HG03064 (cell line): ENCODE measurements around the gene KCNJ15.
"Not testable (repeated sequence)": the region's sequence is repeated elsewhere in the genome, so short reads cannot be mapped to it uniquely, and the experiment has no call there.

Experiments
- ATAC-seq: cut with Tn5 transposase; IDR thresholded peaks from one replicate; pipeline ENCODE4 v1.9.1; 2021; ENCODE audit warnings: low read depth; ENCODE audit not compliant: unreplicated experiment

KCNJ15 gene

DNA sequence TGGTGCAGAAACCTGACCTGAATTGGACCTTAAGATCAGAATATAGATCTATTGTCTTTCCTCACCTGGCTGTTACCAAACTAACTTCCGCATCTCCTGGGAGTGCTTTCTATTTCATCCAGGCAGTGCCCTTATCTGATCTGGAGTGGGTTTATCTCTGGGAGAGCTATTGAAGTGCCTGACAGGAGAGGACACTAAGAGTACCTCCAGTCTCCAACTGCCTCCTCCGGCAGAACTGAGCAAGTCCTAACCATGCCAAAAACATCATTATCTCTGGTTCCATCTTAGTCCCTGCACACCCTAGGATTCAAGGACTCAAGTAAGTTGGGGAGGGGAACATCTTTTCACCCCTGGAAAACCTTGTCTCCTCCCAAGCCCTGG lies 12.4 kb upstream of the KCNJ15 start:
- no peak for ATAC-seq

DNA sequence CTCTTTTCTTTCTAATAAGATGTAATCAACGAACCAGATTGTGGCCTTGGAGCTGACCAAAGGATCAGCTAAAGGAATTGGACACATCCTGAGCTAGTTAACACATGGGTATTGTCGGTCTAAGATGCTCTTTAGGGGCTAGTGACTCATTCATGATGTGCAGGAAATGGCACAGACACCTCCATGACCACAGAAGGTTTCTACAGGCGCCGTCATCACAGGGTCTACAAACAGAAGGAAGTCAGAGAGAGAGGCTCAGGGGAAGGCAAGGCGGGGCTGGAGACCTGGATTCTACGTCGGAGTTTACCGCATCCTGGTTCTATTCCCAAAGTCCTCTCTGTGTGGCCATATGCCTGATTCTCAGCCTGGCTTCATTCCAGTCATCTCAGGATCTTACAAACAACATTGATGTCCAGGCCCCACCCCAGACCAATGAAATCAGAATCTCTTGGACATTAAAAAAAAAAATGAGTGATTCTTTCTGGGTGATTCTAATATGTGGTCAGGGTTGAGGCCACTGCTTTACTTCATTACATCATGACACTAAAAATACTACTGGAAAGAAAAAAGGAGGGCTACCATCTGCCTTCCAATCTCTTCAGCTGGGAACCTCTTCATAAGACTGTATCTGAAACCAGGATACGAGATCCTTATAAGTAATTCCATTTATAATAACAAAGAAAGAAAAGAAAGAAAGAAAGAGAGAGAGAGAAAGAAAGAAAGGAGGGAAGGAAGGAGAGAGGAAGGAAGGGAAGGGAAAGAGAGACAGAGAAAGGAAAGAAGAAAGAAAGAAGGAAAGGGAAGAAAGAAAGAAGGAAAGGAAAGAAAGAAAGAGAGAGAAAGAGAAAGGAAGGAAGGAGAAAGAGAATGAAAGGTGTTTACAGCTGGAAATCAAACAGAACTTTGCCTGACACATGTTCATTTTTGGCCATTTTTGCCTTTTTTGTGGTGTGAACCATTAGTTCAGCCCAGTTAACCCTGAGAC lies 11.6 kb upstream of the KCNJ15 start:
- ATAC-seq: peak; percentile 65

DNA sequence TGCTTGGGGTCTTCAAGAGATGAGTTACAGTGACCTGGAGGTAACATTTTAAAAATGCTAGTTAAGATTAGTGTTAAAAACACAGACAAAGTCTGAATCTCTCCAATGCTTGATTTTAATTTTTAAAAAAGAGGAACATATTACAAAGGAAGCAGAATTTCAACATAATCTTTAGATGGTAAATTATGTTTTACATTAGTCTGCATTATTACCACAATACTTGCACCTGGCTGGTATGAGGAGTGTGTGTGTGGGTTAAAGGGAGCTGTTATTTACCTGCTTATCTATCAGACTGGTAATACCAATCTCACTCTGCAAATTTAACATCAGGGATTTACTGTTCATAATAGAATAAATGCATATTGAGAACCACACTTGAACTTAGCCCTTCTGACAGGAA lies 10.3 kb upstream of the KCNJ15 start:
- ATAC-seq: no peak

DNA sequence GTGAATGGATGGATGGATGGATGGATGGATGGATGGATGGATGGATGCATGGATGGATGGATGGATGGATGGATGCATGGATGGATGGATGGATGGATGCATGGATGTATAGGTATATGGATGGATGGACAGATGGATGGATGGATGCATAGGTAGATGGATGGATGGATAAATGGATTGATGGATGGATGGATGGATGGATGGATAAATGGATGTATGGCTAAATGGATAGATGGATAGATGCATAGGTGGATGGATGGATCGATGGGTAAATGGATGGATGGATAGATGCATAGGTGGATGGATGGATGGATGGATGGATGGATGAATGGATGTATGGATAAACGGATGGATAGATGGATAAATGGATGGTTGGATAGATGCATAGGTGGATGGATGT lies 9.7 kb upstream of the KCNJ15 start:
- not testable (repeated sequence) for ATAC-seq

DNA sequence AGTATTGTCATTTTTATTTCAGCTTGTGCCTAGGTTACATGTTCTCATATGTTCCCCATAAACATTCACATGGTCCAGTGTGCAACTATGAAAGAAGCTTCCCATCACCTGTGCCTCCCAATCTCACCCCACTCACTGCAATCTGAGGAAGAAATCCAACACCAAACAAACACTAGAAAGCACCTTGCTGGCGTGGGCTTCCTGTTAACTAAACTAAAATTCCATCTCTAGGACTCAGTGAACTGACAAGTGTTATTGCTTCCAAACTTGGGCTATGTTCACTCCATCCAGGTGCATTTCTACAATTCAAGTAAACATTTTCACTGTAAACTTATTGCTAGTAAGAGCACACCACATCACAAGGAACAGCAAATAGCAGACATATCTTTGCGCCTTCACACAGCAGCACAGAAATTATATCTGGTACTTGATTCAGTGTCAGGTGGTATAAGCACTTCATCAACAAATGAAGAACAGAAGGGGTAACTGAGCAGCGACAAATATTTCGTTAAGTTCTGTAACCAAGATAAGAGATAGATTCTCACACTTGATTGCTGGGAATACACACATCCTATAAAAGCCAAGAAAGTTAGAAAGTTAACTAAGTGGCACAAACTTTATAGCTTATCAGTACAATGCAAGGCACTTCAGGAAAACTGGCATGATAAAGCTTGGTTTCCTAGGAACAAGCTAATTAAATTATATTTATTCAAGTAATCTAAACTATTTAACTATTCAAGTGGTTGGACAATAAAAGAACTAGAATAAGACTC lies 8.9 kb upstream of the KCNJ15 start:
- no peak for ATAC-seq

DNA sequence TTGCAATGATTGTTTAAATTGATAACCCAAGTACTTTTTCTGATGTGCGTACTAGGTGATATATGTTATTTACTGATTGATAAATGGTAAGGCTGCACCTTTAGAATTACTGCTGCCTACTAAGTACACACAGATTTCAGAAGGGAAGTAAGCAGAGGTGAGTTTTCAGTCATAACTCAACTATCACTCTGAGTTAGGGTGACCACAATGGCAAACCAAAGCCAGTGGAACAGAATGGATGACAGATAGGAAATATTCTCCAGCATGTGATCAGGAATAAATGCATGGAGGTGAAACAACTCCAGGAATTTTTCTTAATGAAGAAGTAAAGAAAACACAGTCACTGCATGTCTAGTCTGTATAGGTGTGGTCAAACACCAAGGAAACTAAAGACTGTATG lies 7.5 kb upstream of the KCNJ15 start:
- ATAC-seq: no peak

DNA sequence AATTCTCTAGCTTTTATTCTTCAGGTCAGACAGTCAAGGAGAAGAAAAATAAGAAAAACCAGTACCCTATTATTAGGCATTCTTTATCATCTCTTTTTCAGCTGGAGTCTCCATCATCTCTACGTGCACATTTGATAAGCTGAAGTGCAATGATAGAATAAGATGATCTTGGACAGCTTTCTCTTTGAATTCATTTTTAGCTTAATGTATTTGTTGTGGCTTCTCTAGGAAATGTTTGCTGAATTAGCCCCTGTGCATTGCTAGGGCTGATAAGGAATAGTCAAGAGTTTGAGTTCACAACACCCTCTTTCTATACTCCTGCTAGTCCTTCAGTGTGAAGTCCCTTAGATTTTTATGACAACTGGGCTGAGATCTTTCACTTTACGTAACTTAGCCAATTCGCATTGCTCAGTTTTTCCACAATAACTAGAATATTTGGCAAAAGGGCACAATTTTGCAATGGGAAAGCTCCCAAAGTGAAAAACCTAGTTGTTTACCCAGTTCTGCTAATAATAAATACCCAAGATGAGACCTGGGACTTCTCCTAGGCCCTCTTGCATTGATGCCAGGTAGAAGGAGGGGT lies 7.0 kb upstream of the KCNJ15 start:
- no peak for ATAC-seq

DNA sequence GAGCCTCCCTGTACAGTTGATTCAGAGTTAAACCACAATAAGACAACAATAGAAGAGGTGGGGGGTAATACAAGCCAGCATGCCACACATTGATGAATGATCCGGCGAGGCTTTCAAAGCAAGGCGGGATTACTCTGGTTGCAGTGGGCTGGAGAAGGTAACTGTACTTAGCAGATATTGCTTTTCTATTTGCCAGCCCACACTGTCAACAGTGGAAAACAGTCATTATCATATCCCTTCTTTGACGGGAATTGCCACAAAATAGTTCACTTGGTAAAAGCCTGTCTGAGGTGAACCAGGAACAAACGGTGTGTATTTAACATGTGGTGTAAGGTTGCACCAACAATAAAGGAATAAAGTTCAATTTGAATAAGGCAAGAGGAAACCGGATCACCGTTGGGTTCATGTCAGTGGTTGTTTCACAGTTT lies 5.8 kb upstream of the KCNJ15 start:
- no peak for ATAC-seq

DNA sequence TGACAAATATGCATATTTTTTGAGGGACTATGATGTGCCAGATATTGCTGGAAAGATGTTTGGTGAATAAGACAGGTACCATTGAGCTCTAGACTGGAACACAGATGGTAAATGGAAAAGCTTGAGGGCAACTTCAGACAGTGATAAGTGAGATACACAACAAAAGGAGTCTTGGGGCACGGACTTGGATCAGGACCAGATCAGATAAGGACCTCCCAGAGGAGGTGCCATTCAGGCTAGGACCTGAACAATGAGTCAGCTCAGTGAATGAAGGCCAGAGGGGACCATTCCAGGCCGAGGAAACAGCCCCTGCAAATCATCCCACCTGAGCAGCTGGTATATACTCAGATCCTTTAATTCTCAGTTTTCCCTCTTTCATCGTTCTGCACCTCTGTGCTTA lies 1.8 kb upstream of the KCNJ15 start:
- ATAC-seq: no peak

DNA sequence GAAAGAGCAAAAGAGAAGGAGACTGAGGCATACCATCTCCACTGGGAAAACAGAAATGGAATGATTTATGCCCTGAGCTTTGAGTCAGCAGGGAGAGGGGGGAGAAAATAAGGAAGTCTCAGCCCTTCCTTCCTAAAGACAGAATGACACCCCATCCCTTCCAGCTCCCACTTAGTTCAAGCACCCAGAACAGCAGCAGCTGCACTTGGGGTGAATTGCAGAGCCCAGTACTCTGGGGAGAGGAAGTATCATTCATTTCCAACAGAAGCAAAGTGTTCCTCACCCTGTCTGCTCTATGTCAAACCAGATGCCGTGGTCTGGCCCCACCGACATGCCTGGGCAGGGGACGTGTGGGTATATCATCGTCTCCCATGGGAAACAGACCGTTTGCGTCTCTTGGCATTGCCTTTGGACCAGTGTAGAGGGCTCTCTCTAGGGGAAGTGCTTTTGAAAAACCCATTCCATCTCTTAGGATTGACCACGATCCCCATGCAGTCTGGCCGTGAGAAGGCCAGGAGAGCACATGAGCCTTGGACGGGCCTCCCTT lies 1.1 kb upstream of the KCNJ15 start:
- ATAC-seq: no peak

DNA sequence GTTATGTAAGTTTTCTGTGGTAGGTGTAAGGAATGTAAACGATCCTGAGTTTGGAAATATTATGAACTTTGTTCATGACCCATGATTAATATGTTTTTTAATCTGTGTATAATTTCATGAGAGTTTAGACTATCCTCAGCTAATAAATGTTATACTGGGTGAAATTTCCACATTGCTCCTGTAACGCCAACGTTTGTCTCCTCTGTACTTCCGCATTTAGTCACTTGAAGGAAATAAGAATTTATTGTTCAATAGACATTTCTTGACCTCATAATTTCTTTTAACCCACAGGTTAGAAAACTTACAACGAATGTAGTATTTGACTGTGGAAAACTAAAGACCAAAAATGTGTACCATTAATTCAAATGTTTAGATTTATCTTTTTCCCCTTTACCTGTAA lies 876 bp downstream of the KCNJ15 start:
- ATAC-seq: no peak

DNA sequence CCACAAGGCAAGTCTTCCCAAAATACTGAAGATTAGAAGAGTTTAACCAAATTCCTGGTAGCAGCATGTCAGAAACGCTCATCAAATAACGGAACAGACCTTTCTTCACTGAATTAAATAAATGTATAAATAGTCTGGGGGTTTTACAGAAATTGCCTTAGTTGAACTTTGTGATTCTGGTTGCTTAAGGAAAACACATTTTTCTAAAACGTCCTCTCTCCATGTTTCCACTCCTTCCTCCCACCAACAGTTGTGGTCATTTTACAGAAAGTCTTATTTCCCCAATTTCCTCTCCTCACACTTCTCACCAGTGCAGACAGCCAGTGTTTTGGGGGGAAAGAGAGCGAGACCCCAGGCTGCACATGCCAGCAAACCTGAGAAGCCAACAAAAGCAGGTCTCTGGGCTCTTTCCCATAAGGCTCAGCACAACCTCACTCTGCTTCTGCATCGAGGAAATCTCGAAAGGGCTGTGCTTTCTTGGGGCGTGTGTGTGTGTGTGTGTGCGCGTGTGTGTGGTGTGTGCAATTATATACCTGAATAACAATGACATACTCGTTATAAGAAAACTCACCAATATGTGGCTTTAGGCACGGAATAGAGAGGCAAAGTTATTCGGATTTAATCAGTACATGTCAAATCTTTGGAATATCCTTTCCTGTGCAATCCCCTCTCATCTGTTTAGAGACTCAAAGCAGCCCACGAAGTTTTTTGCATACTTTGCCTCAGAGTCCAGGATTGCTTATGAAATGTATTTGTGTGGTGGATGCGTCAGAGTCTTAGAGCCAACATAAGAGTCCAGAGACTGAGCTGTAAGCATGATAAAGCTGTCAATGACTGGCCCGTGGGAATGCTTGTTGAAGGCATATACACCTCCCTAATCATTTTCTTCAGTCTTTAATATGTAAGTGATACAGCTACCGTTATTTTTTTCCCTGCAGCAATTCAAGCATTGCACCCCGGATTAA lies 2.0 kb downstream of the KCNJ15 start:
- no peak for ATAC-seq

DNA sequence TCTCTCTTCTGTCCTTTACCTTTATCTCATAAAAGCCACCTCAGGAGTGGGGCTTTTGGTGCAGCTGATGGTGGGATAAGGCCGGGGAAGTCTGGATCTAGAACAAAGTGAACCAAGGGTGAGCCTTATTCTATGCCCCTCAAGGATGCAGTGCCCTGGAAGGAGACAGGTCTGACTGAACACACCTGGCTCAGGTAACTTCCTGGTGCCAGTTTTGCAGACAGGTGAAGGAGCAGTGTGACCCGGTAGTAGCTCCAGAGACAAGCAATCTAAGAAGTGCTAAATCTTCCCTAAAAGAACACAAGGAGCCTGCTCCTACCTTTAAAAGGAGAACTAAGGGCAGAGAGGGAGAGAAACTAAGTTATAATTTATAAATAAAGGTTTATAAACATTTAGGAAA lies 2.9 kb downstream of the KCNJ15 start:
- ATAC-seq: no peak

DNA sequence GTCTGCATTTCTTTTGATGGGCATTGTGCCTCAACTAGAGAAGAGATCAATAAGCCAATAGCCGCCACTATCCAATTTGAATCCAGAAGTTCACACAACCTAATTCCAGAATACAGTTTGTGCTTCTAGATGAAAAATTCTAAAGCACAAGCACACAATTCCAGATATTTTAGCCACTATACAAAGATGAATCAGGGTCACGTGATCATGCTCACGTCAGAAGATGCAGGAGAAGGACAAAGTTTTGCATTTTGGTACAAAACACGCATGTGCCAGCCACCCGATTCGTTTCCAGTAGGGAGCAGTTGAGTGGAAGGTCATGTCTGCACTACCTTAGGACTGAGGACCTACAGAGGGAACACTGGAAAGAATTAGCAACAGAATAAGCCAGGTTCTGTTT lies 3.6 kb downstream of the KCNJ15 start:
- no peak for ATAC-seq

DNA sequence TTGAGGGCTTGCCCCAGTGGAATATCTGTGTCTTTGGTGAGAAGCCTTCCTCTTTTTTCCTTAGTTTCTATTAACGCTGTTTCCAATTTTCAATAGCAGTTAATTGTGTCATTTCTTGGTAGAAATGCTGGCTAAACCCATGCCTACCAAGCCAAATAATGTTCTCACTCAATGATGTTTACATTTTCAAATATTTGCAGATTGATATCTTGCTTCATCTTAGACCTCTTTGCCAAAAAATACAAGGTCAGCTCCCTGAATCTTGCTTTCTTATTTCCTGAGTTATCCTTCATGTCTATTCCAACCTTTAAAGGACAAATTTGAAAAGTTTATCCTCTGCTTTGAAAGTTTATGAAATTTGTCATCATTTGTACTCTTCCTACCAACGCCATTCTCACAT lies 5.1 kb downstream of the KCNJ15 start:
- no peak for ATAC-seq

DNA sequence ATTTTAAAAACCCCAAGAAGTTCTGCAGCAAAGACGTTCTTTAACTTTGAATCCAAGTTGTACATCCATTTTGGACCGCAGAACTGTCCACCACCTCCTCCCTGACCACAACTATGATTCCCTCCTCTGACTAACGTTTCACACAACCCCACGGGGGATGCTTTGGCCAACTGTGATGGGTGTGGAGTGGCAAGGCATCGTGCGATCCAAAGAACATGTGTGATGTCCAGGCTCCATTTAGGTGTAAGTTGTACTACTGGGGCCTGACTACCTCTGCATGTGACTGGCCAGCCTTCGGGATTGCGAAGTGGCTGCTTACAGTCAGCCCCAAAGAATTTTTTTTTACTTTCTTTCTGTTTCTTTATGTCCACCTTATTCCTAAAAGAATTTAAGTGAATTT lies 6.7 kb downstream of the KCNJ15 start:
- ATAC-seq: no peak

DNA sequence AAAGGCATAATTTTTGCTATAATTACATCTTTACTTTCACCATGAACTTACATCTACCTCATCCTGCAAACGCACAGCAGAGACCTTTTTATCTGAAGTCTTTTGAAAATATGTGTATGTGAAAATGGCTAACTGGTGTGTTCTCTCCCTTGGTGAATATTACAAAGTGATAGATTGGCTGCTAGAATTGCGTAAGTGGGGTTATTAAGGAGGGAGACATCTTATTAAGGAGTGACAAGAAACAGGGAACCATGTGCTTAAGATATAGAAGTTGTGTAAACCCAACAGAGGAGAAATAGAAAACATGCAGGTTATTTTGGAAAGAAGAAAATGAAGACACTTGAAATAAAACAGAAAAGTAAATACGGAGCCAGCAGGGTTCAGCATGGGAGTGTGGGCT lies 7.8 kb downstream of the KCNJ15 start:
- ATAC-seq: no peak

DNA sequence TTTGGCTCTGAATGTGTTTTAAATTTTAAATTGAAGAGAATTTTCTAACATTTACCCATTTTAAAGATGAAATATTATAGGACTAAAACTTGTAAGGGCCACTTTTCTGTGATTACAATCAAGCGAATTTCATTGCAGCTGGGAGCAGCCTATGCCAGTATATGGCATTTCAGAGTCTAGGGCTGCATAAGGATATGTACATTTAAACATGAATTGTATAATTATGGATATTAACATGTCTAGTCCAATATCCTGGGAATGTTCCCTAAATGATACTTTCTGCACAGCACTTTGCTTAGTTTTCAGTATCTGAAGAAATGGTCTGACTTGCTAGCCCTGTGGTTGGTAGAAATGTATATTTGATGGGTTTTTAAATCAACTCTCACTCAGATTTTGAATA lies 8.4 kb downstream of the KCNJ15 start:
- no peak for ATAC-seq

DNA sequence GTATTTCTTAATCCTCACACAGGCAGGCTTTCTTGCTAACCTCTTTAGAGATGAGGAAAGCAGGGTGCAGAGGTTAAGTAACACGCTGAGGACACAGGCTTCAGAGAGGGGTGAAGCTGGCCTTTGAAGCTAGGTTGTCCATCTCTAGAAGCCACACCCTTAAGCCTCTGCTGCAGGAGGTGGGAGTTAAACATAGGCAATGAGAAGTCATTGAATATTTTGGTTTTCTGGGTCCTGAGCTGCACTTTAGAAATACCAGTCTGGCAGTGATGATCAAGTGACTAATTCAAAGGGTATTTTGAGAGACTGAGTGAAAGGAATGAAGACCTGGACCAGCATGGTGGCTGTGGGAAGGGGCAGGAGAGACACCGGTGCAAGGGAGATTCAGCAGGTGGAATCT lies 9.9 kb downstream of the KCNJ15 start:
- ATAC-seq: no peak

DNA sequence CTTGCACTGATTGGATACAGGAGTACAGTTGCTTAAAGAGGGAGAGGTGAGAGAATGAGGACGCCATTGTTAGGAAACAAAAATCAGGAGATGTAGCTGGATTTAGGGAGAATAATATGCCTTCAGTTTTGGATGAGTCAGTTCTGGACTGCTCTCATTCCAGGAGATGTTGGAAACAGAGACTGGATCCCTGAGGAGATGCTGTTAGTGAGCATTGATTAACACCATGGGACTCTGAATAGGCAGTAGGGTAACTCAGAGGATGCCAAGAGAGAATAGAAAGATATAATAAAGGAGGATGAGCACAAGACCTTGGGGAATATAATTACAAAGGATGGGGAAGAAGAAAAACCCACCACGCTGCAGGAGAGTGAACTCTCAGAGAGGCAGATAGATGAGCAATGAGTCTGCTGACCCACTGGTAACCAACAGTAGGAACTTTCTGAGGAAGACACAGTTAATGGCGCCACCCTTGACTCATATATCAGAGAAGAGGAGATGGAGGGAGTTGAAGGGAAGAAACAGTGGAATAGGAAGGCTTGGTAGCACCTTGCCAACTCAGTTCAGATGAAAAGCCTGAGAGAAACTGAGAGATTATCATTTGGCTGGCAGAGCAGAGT lies 10.5 kb downstream of the KCNJ15 start:
- ATAC-seq: no peak
